Right lobe of liver (tissue), 4 donors: ENCODE data around the gene KLF1.

Experiments used
- CTCF ChIP-seq, 4 donors: fragments of 200-600 bp in 3 of 4; fragments of 450-650 bp in 1 of 4; IDR thresholded peaks; one replicate each; pipeline versions ENCODE4 v1.5.1 to v1.8.0; 2016 to 2022; ENCODE audit warnings: antibody characterized with exemption in 4 of 4, mild to moderate bottlenecking in 2 of 4
- POLR2A ChIP-seq: fragments of 450-650 bp; IDR thresholded peaks from one replicate; pipeline ENCODE4 v1.6.1; 2017; ENCODE audit warnings: antibody characterized with exemption, mild to moderate bottlenecking
- donor health status: DM: no; HTN: no; CAD: no.
- donor health status: DM: no; HTN: no; CAD: no.
- donor health status: DM: no; HTN: yes; CAD: no.

- no peak for TF ChIP-seq CTCF (IDR thresholded peaks at IDR 0.05)
- TF ChIP-seq POLR2A: no peak
These were observed 20.4 kb downstream of the KLF1 start for GRCh38 chr19:12866416-12867119.
